Caki2 (cell line): ENCODE results near the gene SRRT. TPM values are rescaled to one million over a fixed set of nuclear protein-coding genes. Genes with fewer than 3 reads are reported as not detected.

Source experiments
- DNase-seq: peaks from one replicate; pipeline ENCODE4 v3.0.0-alpha.2; 2015; ENCODE audit warnings: low read depth
- in situ Hi-C: cut with HindIII; loops from 2 replicates; pipeline ENCODE4 v1.10.0; 2016; ENCODE audit warnings: low sequenced_read_pairs, low pct_unique_long_range_greater_than_20kb, mixed read lengths
- total RNA-seq: library from RNA; depleted of rRNA; stranded (reverse); fragments of >200 nt; shearing (Covaris generic); gene quantifications from 2 replicates; pipeline ENCODE4 v1.2.3, GENCODE V29; 2014; ENCODE audit warnings: low replicate concordance

Gene SRRT
- total RNA-seq, 1 experiment from 2014 or later, result 72.5 TPM

GRCh38 chr7:100878013-100878412, 3.1 kb downstream of the SRRT start:
- in situ Hi-C loops, result no loop called here
- DNase-seq, result no peak

GRCh38 chr7:100878685-100879084, 3.8 kb downstream of the SRRT start:
- in situ Hi-C loops, result no loop called here

GRCh38 chr7:100879685-100880261, 4.9 kb downstream of the SRRT start:
- in situ Hi-C loops, result no loop called here

More at GRCh38 chr7:100878685-100879084, 3.8 kb downstream of the SRRT start:
- no peak for DNase-seq

DNA sequence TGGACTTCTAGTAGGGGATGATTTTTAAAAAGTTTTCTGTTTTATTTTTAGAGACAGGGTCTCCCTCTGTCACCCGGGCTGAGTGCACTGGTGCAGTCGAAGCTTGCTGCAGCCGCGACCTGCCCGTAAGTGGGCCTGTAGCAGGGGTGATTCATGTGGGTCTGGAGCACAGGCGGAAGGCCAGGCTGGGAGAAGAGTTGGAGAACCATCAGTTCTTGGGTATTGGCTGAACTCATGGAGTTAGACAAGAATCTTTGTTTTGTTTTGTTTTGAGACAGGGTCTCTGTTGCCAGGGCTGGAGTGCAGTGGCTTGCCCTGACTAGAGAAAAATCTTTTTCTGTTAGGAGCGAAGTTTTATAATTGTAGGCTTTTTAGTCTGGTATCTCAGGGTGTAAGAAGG, 5.7 kb downstream of the SRRT start:
- DNase-seq, result no peak
- in situ Hi-C loops, result no loop called here

More at GRCh38 chr7:100879685-100880261, 4.9 kb downstream of the SRRT start:
- no peak for DNase-seq

DNA sequence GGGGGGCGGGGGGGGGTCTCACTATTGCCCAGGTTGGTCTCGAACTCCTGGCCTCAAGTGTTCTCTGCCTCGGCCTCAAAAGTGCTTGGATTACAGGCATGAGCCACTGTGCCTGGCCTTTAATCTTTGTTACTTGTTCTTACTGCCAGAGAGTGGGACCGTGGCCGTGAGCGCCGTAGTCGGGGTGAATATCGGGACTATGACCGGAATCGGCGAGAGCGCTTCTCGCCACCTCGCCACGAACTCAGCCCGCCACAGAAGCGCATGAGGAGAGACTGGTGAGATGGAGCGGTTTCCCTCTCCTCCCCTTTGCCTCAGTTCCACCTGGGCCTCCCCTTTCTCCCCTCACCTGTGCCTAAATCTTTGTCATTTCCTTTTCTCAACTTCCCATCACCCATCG, 6.2 kb downstream of the SRRT start:
- DNase-seq, result no peak
- in situ Hi-C loops, result no loop called here

DNA sequence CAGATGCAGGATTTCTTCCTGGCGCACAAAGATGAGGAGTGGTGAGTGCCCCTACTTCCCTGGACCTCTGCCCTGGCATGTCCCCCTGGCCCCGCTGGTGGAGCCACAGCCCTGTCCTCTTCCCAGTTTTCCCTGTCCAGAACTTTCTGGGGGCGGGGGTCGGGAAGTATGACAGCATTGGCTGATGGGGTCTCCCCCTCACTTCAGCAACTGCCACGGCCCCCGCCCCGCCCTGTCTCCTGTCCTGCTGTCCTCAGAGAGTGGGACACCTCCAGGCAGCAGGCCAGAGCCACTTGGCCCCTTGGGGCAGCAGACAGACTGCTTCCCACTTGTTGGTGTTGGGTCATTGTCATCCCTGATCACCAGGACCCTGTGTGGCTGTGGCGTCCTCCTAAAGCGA, 7.3 kb downstream of the SRRT start:
- no peak for DNase-seq
- in situ Hi-C loops, result no loop called here

GRCh38 chr7:100882785-100883526, 8.1 kb downstream of the SRRT start:
- in situ Hi-C loops, result no loop called here
- DNase-seq, result no peak

- in situ Hi-C loops, result no loop called here
- DNase-seq, result no peak
Measured at GRCh38 chr7:100884736-100885439, 10.0 kb downstream of the SRRT start.

- no peak for DNase-seq
- in situ Hi-C loops, result no loop called here
Measured at GRCh38 chr7:100885440-100886141, 10.7 kb downstream of the SRRT start.

- DNase-seq, result no peak
- in situ Hi-C loops, result no loop called here
Measured at GRCh38 chr7:100886142-100886935, 11.4 kb downstream of the SRRT start.

DNA sequence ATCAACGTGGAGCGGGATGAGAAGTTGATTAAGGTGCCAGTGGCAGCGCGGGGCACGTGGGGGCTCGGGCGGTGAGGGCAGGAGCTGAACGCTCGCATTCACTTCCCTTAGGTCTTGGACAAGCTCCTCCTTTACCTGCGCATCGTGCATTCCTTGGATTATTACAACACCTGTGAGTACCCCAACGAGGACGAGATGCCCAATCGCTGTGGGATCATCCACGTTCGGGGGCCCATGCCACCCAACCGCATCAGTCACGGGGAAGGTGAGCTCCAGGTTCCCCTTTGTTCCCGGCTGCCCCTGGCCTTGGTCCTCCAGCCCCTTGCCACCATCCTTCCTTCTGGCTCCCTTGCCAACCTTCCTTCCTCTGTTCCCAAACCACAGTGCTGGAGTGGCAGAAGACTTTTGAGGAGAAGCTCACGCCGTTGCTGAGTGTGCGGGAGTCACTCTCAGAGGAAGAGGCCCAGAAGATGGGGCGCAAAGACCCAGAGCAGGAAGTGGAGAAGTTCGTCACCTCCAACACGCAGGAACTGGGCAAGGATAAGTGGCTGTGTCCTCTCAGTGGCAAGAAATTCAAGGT, 12.1 kb downstream of the SRRT start:
- in situ Hi-C loops, result no loop called here
- no peak for DNase-seq

DNA sequence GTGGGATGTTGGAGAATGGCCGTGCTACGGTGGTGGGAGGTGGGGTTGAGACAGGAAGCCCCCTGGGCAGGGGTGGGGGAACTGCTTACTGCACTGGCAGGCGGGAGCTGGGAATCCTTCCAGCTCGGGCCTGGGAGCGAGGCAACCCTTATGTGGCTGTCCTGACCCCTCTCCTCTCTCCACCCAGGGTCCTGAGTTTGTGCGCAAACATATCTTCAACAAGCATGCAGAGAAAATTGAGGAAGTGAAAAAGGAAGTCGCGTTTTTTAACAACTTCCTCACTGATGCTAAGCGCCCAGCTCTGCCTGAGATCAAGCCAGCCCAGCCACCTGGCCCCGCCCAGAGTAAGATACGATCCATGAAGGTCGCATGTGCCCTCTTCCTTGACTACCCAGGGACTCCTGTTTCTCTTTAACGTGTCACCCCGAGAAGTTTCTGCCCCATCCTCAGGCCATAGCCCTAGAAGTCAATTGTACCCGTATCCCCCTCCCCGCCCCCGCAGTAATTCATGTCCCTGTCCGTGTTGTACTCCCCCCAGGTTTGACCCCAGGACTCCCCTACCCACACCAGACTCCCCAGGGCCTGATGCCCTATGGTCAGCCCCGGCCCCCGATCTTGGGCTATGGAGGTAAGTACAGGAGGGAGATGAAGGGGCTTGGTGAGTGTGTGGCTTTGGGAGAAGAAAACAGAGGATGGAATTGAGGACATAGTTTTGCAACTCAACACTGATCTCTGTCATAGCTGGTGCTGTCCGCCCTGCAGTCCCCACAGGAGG, 12.8 kb downstream of the SRRT start:
- DNase-seq, result no peak
- in situ Hi-C loops, result no loop called here

GRCh38 chr7:100888291-100888987, 13.5 kb downstream of the SRRT start:
- DNase-seq, result no peak
- in situ Hi-C loops, result no loop called here

- in situ Hi-C loops, result no loop called here
- DNase-seq, result peak; percentile 74
Measured at GRCh38 chr7:100888988-100889750, 14.3 kb downstream of the SRRT start, which contains the start of gene UFSP1. Gene UFSP1 (minus strand): TSS chr7:100889715. CDS start chr7:100889271, 444 bp downstream.

DNA sequence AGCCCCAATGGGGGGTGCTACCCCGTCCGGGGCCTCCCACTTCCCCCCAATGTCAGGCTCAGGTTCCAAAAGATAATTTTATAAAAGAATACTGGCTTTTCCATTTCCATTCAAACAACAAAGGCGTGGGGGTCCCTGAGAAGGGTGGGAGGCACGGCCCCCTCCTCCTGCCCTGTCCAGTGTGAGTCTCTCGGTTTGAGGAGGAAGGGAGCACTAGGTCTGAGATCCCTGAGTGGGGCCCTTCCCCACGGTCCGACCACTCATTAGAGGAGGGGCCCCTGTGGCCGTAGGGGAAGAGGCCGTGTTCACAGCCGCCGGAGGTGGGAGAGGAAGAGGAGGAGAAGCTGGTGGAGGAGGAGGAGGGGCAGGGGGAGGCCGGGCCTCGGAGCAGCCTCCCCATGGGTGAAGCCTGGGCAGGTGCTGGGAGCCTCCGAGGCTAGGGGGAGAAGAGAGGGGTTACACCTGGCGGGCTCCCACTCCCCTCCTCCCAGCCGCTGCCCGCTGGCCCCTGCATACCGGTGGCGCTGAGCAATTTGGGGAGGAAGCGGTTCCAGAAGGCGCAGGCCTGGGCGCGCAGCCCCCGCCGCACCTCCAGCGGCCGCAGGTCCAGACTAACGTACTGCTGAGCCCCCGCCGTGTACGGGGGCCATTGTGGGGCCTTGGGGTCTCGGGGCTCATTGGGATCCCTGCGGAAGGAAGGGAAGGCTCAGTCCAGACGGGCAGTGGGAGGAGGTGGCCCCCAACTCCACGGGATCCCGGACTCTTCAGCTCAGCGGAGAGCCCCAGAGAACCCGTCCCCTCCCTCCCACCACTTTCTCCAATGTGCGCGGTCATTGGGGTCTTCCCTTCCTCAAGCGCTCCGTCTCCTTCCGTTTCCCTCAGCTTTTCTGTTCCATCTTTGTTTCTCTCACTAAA, 16.0 kb downstream of the SRRT start:
- no peak for DNase-seq
- in situ Hi-C loops, result no loop called here
